HG02938 (cell line): ENCODE results near the gene ZNF385B.
"Not testable (repeated sequence)": the region's sequence is repeated elsewhere in the genome, so short reads cannot be mapped to it uniquely, and the experiment has no call there.

Experiments
- ATAC-seq: cut with Tn5 transposase; IDR thresholded peaks from one replicate; pipeline ENCODE4 v1.9.1; 2021; ENCODE audit warnings: mild to moderate bottlenecking, moderate library complexity; ENCODE audit not compliant: unreplicated experiment

ZNF385B gene

GRCh38 chr2:179524809-179525339 is 336.5 kb downstream of the ZNF385B start:
- no peak for ATAC-seq

- ATAC-seq: no peak
Observed at GRCh38 chr2:179521944-179522343, 339.5 kb downstream of the ZNF385B start.

GRCh38 chr2:179518830-179519229 is 342.6 kb downstream of the ZNF385B start:
- ATAC-seq: no peak

- ATAC-seq: no peak
Observed at GRCh38 chr2:179513181-179513580, 348.2 kb downstream of the ZNF385B start.

- ATAC-seq: no peak
Observed at GRCh38 chr2:179512281-179513035, 349.0 kb downstream of the ZNF385B start.

GRCh38 chr2:179511105-179511789 is 350.2 kb downstream of the ZNF385B start:
- ATAC-seq: no peak

- no peak for ATAC-seq
Observed at GRCh38 chr2:179495315-179495714, 366.1 kb downstream of the ZNF385B start.

- no peak for ATAC-seq
Observed at GRCh38 chr2:179488563-179488962, 372.8 kb downstream of the ZNF385B start.

GRCh38 chr2:179487010-179487731 is 374.2 kb downstream of the ZNF385B start:
- ATAC-seq: no peak

- no peak for ATAC-seq
Observed at GRCh38 chr2:179483131-179483530, 378.3 kb downstream of the ZNF385B start.

GRCh38 chr2:179479947-179480346 is 381.5 kb downstream of the ZNF385B start:
- no peak for ATAC-seq

GRCh38 chr2:179478771-179479170 is 382.6 kb downstream of the ZNF385B start:
- no peak for ATAC-seq

GRCh38 chr2:179470992-179471391 is 390.4 kb downstream of the ZNF385B start:
- ATAC-seq: no peak

GRCh38 chr2:179470089-179470488 is 391.3 kb downstream of the ZNF385B start:
- no peak for ATAC-seq

GRCh38 chr2:179467960-179468359 is 393.5 kb downstream of the ZNF385B start:
- ATAC-seq: no peak

GRCh38 chr2:179467111-179467510 is 394.3 kb downstream of the ZNF385B start:
- no peak for ATAC-seq

- no peak for ATAC-seq
Observed at GRCh38 chr2:179461420-179461819, 400.0 kb downstream of the ZNF385B start.

GRCh38 chr2:179460181-179460929 is 401.1 kb downstream of the ZNF385B start:
- no peak for ATAC-seq

- ATAC-seq: not testable (repeated sequence)
Observed at GRCh38 chr2:179458113-179458512, 403.3 kb downstream of the ZNF385B start.

GRCh38 chr2:179455824-179456223 is 405.6 kb downstream of the ZNF385B start:
- no peak for ATAC-seq

GRCh38 chr2:179455172-179455524 is 406.3 kb downstream of the ZNF385B start:
- no peak for ATAC-seq
